ENCODE measurements around the gene UMODL1. TPM values are rescaled to one million over a fixed set of nuclear protein-coding genes. Genes with fewer than 3 reads are reported as not detected.

The UMODL1 gene
- total RNA-seq, 1 donor from 2014 or later, result not detected

DNA sequence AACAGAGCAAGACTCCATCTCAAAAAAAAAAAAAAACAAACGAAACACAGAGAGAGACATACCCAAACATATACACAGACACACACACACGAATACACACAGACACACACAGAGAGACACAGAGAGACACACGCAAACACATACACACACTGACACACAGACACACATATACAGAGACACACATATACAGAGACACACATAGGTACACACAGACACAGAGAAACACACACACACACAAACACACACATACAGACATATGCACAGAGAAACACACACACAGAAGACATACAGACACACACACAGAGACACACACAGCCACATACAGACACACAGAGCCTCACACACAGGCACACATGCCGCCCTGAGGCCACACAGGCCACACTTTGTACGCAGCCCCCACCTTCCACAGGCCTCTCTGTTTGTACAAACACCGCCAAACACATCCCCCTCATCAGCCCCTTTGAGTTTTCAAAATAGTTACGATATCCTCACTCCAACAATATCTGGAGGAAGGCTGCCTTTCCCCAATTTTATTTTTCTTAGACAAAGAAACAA lies 90.4 kb downstream of the UMODL1 start:
- no peaks in the 10 kb centered on the region for H3K27me3 Mint-ChIP-seq (ENCODE audit: low read depth)
- TF ChIP-seq, protein P1, sequence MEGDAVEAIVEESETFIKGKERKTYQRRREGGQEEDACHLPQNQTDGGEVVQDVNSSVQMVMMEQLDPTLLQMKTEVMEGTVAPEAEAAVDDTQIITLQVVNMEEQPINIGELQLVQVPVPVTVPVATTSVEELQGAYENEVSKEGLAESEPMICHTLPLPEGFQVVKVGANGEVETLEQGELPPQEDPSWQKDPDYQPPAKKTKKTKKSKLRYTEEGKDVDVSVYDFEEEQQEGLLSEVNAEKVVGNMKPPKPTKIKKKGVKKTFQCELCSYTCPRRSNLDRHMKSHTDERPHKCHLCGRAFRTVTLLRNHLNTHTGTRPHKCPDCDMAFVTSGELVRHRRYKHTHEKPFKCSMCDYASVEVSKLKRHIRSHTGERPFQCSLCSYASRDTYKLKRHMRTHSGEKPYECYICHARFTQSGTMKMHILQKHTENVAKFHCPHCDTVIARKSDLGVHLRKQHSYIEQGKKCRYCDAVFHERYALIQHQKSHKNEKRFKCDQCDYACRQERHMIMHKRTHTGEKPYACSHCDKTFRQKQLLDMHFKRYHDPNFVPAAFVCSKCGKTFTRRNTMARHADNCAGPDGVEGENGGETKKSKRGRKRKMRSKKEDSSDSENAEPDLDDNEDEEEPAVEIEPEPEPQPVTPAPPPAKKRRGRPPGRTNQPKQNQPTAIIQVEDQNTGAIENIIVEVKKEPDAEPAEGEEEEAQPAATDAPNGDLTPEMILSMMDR (IDR thresholded peaks at IDR 0.05; ENCODE audit: unreplicated experiment), result no peak
- H3K27ac Mint-ChIP-seq, result peak overlapping the region; percentile 18
- no peak overlapping the region for H3K4me3 Mint-ChIP-seq
- no peaks in the 10 kb centered on the region for H3K36me3 Mint-ChIP-seq
- H3K9me3 Mint-ChIP-seq, result no peaks in the 10 kb centered on the region
- H3K4me1 Mint-ChIP-seq, result peaks cover 14% of the 10 kb centered on the region
- peak in 1 of 2 experiments; percentile 29 for DNase-seq (ENCODE audit: low spot score in 2 of 2, unreplicated experiment in 2 of 2)

DNA sequence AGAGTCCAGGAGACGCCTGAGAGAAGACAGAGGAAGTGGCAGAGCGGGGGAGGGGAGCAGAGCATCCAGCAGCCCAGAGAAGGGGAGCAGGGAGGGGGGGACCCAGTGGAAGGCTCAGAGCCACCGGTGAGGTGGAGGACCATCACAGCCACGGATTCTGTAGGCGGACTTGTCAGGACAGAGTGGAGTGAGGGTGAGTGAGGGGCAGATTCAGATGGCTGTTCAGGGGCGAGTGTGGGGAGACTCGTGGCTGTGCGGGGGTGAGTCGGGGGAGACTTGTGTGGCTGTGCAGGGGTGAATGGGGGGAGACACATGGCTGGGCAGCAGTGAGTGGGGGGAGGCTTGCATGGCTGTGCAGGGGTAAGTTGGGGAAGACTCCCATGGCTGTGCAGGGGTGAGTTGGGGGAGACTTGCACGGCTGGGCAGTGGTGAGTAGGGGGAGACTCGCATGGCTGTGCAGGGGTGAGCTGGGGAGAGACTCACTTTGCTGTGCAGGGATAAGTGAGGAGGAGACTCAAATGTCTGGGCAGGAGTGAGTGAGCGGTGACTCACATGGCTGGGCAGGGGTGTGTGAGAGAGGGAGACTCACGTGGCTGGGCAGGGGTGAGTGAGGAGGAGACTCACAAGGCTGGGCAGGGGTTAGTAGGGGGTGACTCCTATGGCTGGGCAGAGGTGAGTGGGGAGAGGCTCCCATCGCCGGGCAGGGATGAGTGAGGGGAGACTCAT lies 91.0 kb downstream of the UMODL1 start:
- Mint-ChIP-seq H3K4me3 (no peak overlapping the region), H3K27me3 (ENCODE audit: low read depth) (no peaks in the 10 kb centered on the region), H3K27ac (no peak overlapping the region), H3K4me1 (peaks cover 9% of the 10 kb centered on the region), H3K36me3 (no peaks in the 10 kb centered on the region), H3K9me3 (no peaks in the 10 kb centered on the region)
- DNase-seq (ENCODE audit: low spot score in 2 of 2, unreplicated experiment in 2 of 2), result no peak
- TF ChIP-seq, protein P1 (IDR thresholded peaks at IDR 0.05; ENCODE audit: unreplicated experiment), result no peak

DNA sequence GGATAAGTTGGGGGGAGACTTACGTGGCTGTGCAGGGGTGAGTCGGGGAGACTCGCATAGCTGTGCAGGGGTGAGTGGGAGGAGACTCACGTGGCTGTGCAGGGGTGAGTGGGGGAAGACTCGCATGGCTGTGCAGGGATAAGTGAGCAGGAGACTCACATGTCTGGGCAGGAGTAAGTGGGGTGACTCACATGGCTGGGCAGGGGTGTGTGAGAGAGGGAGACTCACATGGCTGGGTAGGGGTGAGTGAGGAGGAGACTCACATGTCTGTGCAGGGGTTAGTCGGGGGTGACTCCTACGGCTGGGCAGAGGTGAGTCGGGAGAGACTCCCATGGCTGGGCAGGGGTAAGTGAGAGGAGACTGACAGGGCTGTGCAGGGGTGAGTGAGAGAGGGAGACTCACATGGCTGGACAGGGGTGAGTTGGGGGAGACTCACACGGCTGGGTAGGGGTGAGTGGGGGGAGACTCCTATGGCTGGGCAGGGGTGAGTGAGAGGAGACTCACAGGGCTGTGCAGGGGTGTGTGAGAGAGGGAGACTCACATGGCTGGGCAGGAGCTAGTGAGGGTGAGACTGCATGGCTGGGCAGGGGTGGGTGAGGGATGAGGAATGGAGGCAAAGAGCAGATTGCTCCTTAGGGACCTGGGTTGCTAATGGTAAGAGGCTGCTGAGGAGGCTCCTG lies 91.9 kb downstream of the UMODL1 start:
- Mint-ChIP-seq H3K4me1 (peaks cover 6% of the 10 kb centered on the region), H3K27me3 (ENCODE audit: low read depth) (no peaks in the 10 kb centered on the region), H3K4me3 (no peak overlapping the region), H3K36me3 (no peaks in the 10 kb centered on the region), H3K9me3 (no peaks in the 10 kb centered on the region), H3K27ac (no peak overlapping the region)
- TF ChIP-seq, protein P1 (IDR thresholded peaks at IDR 0.05; ENCODE audit: unreplicated experiment), result no peak
- DNase-seq (ENCODE audit: low spot score in 2 of 2, unreplicated experiment in 2 of 2), result no peak

DNA sequence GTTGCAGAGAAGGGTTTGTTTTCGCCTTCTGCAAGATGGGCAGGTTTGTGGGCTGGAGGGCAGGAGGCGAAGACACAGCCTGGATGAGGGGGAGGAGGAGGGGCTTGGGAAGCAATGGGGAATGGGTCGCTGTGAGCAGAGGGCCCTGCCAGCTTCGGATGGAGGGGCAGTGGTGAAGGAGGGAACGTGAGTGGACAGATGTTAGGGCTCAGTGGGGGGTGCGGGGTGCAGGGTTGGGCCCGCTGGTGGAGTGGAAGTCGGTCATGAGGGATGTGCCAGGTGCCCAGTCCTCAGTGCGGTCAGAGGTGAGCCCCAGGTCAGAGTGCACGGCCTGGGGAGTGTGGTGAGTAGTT lies 92.4 kb downstream of the UMODL1 start:
- H3K4me3 Mint-ChIP-seq, result no peak overlapping the region
- H3K4me1 Mint-ChIP-seq, result peaks cover 6% of the 10 kb centered on the region
- DNase-seq (ENCODE audit: low spot score in 2 of 2, unreplicated experiment in 2 of 2), result no peak
- H3K27ac Mint-ChIP-seq, result no peak overlapping the region
- TF ChIP-seq, protein P1 (IDR thresholded peaks at IDR 0.05; ENCODE audit: unreplicated experiment), result no peak
- no peaks in the 10 kb centered on the region for H3K27me3 Mint-ChIP-seq (ENCODE audit: low read depth)
- H3K9me3 Mint-ChIP-seq, result no peaks in the 10 kb centered on the region
- H3K36me3 Mint-ChIP-seq, result no peaks in the 10 kb centered on the region

DNA sequence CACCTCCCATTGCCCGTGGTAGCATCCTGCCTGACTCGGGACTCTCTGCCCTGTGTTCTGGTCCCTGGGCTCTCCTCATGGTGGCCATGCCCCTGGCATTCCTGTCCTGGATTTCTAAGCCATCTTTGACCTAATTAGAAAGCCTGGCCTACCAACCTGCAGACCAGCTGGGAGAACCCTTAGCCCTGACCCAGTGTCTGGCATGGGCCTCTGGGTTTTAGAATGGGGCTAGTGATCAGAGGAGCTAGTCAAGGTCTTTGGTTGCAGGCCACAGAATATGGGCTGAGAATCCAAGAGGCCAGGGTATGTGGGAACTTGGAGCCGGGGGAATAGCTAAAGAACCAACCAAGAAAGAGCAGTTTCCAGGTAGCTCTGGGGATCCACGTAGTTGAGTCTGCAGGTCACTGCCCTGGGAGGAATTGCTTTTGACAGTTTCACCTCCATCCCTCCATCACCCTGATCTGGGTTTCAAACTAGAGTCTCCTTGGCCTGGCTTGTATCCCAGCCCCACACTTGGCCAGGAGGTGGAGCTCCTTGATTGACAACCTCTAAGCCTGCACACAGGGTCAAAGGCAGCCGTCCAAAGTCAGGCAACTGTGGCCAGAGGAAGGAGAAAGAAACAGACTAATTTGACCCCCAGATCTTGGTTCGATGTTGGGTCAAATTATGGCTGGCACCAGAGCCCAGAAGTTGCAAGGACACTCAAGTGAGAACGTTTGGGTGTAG lies 93.1 kb downstream of the UMODL1 start:
- Mint-ChIP-seq H3K27ac (no peak overlapping the region), H3K9me3 (no peaks in the 10 kb centered on the region), H3K27me3 (ENCODE audit: low read depth) (no peaks in the 10 kb centered on the region), H3K36me3 (no peaks in the 10 kb centered on the region), H3K4me1 (peaks cover 6% of the 10 kb centered on the region), H3K4me3 (no peak overlapping the region)
- TF ChIP-seq, protein P1 (IDR thresholded peaks at IDR 0.05; ENCODE audit: unreplicated experiment), result no peak
- DNase-seq (ENCODE audit: low spot score in 2 of 2, unreplicated experiment in 2 of 2), result no peak
